NCI-H82 treated with DMSO at 0.1 percent for 48 hours (cell line): ENCODE results near the gene GALNS.
"Not testable (repeated sequence)": the region's sequence is repeated elsewhere in the genome, so short reads cannot be mapped to it uniquely, and the experiment has no call there.

Experiments
- DNase-seq: peaks from one replicate; lab custom pipeline; 2025; ENCODE audit not compliant: unreplicated experiment; lab: John Stamatoyannopoulos, UW

GALNS gene

GRCh38 chr16:88772871-88773811, 83.6 kb downstream of the GALNS start:
- peak; percentile 43 for DNase-seq

- DNase-seq = not testable (repeated sequence)
Observed at GRCh38 chr16:88771781-88772180, 85.0 kb downstream of the GALNS start.

- DNase-seq = no peak
Observed at GRCh38 chr16:88771294-88771772, 85.4 kb downstream of the GALNS start.

- peak; percentile 94 for DNase-seq
Observed at GRCh38 chr16:88770461-88771293, 86.1 kb downstream of the GALNS start.

- peak; percentile 71 for DNase-seq
Observed at GRCh38 chr16:88769617-88770460, 86.9 kb downstream of the GALNS start.

- peak; percentile 89 for DNase-seq
Observed at GRCh38 chr16:88768071-88768783, 88.5 kb downstream of the GALNS start.

GRCh38 chr16:88767546-88768070, 89.1 kb downstream of the GALNS start:
- no peak for DNase-seq

GRCh38 chr16:88766975-88767374, 89.8 kb downstream of the GALNS start:
- DNase-seq = no peak

GRCh38 chr16:88764913-88765349, 91.8 kb downstream of the GALNS start:
- DNase-seq = no peak

- no peak for DNase-seq
Observed at GRCh38 chr16:88764080-88764479, 92.7 kb downstream of the GALNS start.
